ENCODE measurements around the gene MT1H. TPM values are rescaled to one million over a fixed set of nuclear protein-coding genes. Genes with fewer than 3 reads are reported as not detected.

Gene MT1H
- total and polyA plus RNA-seq, 2 of the 13 experiments (the other 11 are each of a cell fraction or from before 2014, with no cell fraction given), result 0.60 TPM; not detected in 1

DNA sequence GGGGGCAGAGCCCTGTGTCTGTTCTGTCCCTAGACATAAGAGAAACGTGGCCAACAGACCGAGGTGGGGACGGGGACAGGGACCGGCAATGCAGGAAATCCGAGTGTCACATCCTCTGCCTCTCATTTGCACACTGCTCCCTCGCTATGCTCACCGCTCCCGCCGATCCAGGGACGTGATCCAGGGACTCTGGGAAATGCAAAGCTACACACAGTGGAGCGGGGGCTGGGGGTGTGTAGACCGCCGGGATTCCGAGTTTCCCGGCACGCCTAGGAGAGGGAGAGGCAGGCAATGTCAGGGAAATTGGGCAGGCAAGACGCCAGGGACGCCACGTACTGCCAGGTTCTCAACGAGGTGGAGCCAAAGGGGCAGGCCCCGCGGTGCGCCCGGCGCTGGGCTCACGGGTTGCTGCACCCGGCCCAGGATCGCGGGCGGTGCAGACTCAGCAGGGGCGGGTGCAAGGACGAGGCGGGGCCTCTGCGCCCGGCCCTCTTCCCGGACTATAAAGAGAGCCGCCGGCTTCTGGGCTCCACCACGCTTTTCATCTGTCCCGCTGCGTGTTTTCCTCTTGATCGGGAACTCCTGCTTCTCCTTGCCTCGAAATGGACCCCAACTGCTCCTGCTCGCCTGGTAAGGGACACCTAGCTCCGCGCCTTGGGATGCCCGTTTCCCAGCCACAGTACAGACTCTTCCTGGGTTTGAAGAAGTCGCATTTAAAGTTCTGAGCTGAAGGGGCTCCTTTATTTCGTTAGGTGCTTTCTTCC, 12.5 kb downstream of the MT1H start, which contains the start of gene MT1X (continued):
- TF ChIP-seq, protein P1, sequence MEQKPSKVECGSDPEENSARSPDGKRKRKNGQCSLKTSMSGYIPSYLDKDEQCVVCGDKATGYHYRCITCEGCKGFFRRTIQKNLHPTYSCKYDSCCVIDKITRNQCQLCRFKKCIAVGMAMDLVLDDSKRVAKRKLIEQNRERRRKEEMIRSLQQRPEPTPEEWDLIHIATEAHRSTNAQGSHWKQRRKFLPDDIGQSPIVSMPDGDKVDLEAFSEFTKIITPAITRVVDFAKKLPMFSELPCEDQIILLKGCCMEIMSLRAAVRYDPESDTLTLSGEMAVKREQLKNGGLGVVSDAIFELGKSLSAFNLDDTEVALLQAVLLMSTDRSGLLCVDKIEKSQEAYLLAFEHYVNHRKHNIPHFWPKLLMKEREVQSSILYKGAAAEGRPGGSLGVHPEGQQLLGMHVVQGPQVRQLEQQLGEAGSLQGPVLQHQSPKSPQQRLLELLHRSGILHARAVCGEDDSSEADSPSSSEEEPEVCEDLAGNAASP (CRISPR knock-in tag; IDR thresholded peaks at IDR 0.05; ENCODE audit: borderline replicate concordance), result no peak
- TF ChIP-seq MAFF (IDR thresholded peaks at IDR 0.05; ENCODE audit: low read depth, low read length) (peak; percentile 27; the same call in 1 of the 2 replicates), REPIN1 (CRISPR knock-in tag; IDR thresholded peaks at IDR 0.05; ENCODE audit: borderline replicate concordance, low read depth) (peak; percentile 67; the same call in 1 of the 2 replicates), PAWR (CRISPR knock-in tag; IDR thresholded peaks at IDR 0.05; ENCODE audit: borderline replicate concordance) (no peak), MBNL3 (CRISPR knock-in tag; conservative IDR thresholded peaks at IDR 0.05) (no peak), AHR (CRISPR knock-in tag; IDR thresholded peaks at IDR 0.05) (no peak), ZNF558 (CRISPR knock-in tag; IDR thresholded peaks at IDR 0.05; ENCODE audit: borderline replicate concordance) (peak; percentile 87; the same call in 1 of the 2 replicates), KMT2A (CRISPR knock-in tag; IDR thresholded peaks at IDR 0.05) (peak; percentile 32; the same call in 1 of the 2 replicates), KDM6A (CRISPR knock-in tag; IDR thresholded peaks at IDR 0.05; ENCODE audit: low read depth) (no peak), NFATC3 (CRISPR knock-in tag; IDR thresholded peaks at IDR 0.05) (no peak), ZNF644 (CRISPR knock-in tag; IDR thresholded peaks at IDR 0.05; ENCODE audit: low read depth) (no peak)
- TF ChIP-seq, protein P2, sequence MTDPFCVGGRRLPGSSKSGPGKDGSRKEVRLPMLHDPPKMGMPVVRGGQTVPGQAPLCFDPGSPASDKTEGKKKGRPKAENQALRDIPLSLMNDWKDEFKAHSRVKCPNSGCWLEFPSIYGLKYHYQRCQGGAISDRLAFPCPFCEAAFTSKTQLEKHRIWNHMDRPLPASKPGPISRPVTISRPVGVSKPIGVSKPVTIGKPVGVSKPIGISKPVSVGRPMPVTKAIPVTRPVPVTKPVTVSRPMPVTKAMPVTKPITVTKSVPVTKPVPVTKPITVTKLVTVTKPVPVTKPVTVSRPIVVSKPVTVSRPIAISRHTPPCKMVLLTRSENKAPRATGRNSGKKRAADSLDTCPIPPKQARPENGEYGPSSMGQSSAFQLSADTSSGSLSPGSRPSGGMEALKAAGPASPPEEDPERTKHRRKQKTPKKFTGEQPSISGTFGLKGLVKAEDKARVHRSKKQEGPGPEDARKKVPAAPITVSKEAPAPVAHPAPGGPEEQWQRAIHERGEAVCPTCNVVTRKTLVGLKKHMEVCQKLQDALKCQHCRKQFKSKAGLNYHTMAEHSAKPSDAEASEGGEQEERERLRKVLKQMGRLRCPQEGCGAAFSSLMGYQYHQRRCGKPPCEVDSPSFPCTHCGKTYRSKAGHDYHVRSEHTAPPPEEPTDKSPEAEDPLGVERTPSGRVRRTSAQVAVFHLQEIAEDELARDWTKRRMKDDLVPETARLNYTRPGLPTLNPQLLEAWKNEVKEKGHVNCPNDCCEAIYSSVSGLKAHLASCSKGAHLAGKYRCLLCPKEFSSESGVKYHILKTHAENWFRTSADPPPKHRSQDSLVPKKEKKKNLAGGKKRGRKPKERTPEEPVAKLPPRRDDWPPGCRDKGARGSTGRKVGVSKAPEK (CRISPR knock-in tag; IDR thresholded peaks at IDR 0.05; ENCODE audit: borderline replicate concordance), result no peak
- TF ChIP-seq, protein P3, sequence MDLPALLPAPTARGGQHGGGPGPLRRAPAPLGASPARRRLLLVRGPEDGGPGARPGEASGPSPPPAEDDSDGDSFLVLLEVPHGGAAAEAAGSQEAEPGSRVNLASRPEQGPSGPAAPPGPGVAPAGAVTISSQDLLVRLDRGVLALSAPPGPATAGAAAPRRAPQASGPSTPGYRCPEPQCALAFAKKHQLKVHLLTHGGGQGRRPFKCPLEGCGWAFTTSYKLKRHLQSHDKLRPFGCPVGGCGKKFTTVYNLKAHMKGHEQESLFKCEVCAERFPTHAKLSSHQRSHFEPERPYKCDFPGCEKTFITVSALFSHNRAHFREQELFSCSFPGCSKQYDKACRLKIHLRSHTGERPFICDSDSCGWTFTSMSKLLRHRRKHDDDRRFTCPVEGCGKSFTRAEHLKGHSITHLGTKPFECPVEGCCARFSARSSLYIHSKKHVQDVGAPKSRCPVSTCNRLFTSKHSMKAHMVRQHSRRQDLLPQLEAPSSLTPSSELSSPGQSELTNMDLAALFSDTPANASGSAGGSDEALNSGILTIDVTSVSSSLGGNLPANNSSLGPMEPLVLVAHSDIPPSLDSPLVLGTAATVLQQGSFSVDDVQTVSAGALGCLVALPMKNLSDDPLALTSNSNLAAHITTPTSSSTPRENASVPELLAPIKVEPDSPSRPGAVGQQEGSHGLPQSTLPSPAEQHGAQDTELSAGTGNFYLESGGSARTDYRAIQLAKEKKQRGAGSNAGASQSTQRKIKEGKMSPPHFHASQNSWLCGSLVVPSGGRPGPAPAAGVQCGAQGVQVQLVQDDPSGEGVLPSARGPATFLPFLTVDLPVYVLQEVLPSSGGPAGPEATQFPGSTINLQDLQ (CRISPR knock-in tag; IDR thresholded peaks at IDR 0.05), result peak; percentile 72; the same call in 1 of the 2 replicates
- TF ChIP-seq, protein P4, sequence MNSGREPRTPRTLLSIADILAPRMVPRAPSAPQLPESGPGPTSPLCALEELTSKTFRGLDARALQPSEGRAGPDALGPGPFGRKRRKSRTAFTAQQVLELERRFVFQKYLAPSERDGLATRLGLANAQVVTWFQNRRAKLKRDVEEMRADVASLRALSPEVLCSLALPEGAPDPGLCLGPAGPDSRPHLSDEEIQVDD (CRISPR knock-in tag; IDR thresholded peaks at IDR 0.05; ENCODE audit: borderline replicate concordance), result peak; percentile 21; the same call in 1 of the 2 replicates
- TF ChIP-seq, protein P5, sequence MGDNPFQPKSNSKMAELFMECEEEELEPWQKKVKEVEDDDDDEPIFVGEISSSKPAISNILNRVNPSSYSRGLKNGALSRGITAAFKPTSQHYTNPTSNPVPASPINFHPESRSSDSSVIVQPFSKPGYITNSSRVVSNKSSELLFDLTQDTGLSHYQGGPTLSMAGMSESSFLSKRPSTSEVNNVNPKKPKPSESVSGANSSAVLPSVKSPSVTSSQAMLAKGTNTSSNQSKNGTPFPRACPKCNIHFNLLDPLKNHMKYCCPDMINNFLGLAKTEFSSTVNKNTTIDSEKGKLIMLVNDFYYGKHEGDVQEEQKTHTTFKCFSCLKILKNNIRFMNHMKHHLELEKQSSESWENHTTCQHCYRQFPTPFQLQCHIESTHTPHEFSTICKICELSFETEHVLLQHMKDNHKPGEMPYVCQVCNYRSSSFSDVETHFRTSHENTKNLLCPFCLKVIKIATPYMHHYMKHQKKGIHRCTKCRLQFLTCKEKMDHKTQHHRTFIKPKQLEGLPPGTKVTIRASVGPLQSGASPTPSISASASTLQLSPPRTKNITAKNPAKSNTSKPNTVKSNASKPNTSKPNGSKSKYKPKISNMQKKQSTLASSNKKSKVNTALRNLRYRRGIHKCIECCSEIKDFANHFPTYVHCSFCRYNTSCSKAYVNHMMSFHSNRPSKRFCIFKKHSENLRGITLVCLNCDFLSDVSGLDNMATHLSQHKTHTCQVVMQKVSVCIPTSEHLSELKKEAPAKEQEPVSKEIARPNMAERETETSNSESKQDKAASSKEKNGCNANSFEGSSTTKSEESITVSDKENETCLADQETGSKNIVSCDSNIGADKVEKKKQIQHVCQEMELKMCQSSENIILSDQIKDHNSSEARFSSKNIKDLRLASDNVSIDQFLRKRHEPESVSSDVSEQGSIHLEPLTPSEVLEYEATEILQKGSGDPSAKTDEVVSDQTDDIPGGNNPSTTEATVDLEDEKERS (CRISPR knock-in tag; IDR thresholded peaks at IDR 0.05), result no peak
- TF ChIP-seq, protein P6, sequence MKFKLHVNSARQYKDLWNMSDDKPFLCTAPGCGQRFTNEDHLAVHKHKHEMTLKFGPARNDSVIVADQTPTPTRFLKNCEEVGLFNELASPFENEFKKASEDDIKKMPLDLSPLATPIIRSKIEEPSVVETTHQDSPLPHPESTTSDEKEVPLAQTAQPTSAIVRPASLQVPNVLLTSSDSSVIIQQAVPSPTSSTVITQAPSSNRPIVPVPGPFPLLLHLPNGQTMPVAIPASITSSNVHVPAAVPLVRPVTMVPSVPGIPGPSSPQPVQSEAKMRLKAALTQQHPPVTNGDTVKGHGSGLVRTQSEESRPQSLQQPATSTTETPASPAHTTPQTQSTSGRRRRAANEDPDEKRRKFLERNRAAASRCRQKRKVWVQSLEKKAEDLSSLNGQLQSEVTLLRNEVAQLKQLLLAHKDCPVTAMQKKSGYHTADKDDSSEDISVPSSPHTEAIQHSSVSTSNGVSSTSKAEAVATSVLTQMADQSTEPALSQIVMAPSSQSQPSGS (CRISPR knock-in tag; IDR thresholded peaks at IDR 0.05), result peak; percentile 41; the same call in 1 of the 2 replicates

All from HepG2 (cell line).